Osteoblast (primary cell): ENCODE measurements around the gene LRRTM4. TPM values are rescaled to one million over a fixed set of nuclear protein-coding genes. Genes with fewer than 3 reads are reported as not detected.

Source experiments
- DNase-seq: peaks from one replicate; pipeline ENCODE4 v3.0.0; 2011; ENCODE audit warnings: low spot score, mixed read lengths; ENCODE audit not compliant: insufficient read length; ENCODE audit errors: missing footprints
- H2AFZ ChIP-seq: 2 replicates; pipeline ENCODE4 v1.6.0; 2011; ENCODE audit warnings: mild to moderate bottlenecking, low read length
- H3K27ac ChIP-seq: 2 replicates; pipeline ENCODE4 v1.5.1; 2011; ENCODE audit warnings: mild to moderate bottlenecking, low read depth, low read length, moderate library complexity
- H3K27me3 ChIP-seq: 2 replicates; pipeline ENCODE4 v1.6.0; 2012; ENCODE audit warnings: mild to moderate bottlenecking, control low read depth, inconsistent platforms, low read length, moderate library complexity; ENCODE audit not compliant: insufficient read depth
- H3K36me3 ChIP-seq: 2 replicates; pipeline ENCODE4 v1.5.1; 2011; ENCODE audit warnings: mild to moderate bottlenecking, low read length, control low read depth, moderate library complexity; ENCODE audit not compliant: insufficient read depth
- H3K4me1 ChIP-seq: 2 replicates; pipeline ENCODE4 v1.5.1; 2011; ENCODE audit warnings: mild to moderate bottlenecking, low read length, control low read depth, moderate library complexity; ENCODE audit not compliant: insufficient read depth
- H3K4me2 ChIP-seq: 2 replicates; pipeline ENCODE4 v1.6.0; 2011; ENCODE audit warnings: mild to moderate bottlenecking, low read length; ENCODE audit not compliant: insufficient read depth
- H3K4me3 ChIP-seq: fragments of 200-600 bp; sonication (generic); 3 replicates; pipeline ENCODE4 v1.5.1; 2012; ENCODE audit warnings: mild to moderate bottlenecking, low read length, inconsistent platforms; ENCODE audit not compliant: insufficient read depth
- H3K79me2 ChIP-seq: 2 replicates; pipeline ENCODE4 v1.6.0; 2012; ENCODE audit warnings: mild to moderate bottlenecking, low read length, control low read depth, inconsistent platforms; ENCODE audit not compliant: insufficient read depth
- H3K9me3 ChIP-seq: 2 replicates; pipeline ENCODE4 v1.5.1; 2011; ENCODE audit warnings: low read depth, low read length, control low read depth
- H4K20me1 ChIP-seq: 2 replicates; pipeline ENCODE4 v1.6.0; 2012; ENCODE audit warnings: mild to moderate bottlenecking, low read length, control low read depth; ENCODE audit not compliant: insufficient read depth
- CTCF ChIP-seq: IDR thresholded peaks from 2 replicates; pipeline ENCODE4 v1.5.1; 2011; ENCODE audit warnings: mild to moderate bottlenecking, low read depth, low read length, moderate library complexity; ENCODE audit errors: extremely low read depth
- total RNA-seq: library from RNA; depleted of rRNA; stranded (reverse); fragments of >200 nt; gene quantifications from 2 replicates; pipeline ENCODE4 v1.2.3, GENCODE V29; 2012

LRRTM4 gene
- total RNA-seq, 1 donor = not detected

- no peak overlapping the region for H2AFZ ChIP-seq
- DNase-seq = no peak
- no peaks in the 10 kb centered on the region for H3K36me3 ChIP-seq
- no peaks in the 10 kb centered on the region for H3K79me2 ChIP-seq
- H3K27me3 ChIP-seq = no peaks in the 10 kb centered on the region
- no peak overlapping the region for H3K4me3 ChIP-seq
- no peak for TF ChIP-seq CTCF
- no peak overlapping the region for H3K4me2 ChIP-seq
- no peaks in the 10 kb centered on the region for H3K9me3 ChIP-seq
- no peaks in the 10 kb centered on the region for H3K4me1 ChIP-seq
- H3K27ac ChIP-seq = no peak overlapping the region
- H4K20me1 ChIP-seq = no peaks in the 10 kb centered on the region
Measured at GRCh38 chr2:77507657-77508056, 14.5 kb downstream of the LRRTM4 start.

GRCh38 chr2:77488141-77488540 lies 34.0 kb downstream of the LRRTM4 start:
- Histone ChIP-seq H3K36me3 (no peaks in the 10 kb centered on the region), H3K27me3 (no peaks in the 10 kb centered on the region), H3K4me3 (no peak overlapping the region), H3K4me2 (no peak overlapping the region), H4K20me1 (no peaks in the 10 kb centered on the region), H3K79me2 (no peaks in the 10 kb centered on the region), H2AFZ (no peak overlapping the region), H3K4me1 (no peaks in the 10 kb centered on the region), H3K27ac (no peak overlapping the region), H3K9me3 (no peaks in the 10 kb centered on the region)
- DNase-seq = no peak
- no peak for TF ChIP-seq CTCF

- peak; percentile 14 for DNase-seq
- no peak for TF ChIP-seq CTCF
- H3K4me1 ChIP-seq = no peaks in the 10 kb centered on the region
Measured at GRCh38 chr2:77487074-77487803, 34.9 kb downstream of the LRRTM4 start.

GRCh38 chr2:77484026-77484425 lies 38.1 kb downstream of the LRRTM4 start:
- Histone ChIP-seq H3K4me3 (no peak overlapping the region), H3K4me1 (no peaks in the 10 kb centered on the region), H2AFZ (no peak overlapping the region), H3K27ac (no peak overlapping the region), H3K79me2 (no peaks in the 10 kb centered on the region), H3K9me3 (no peaks in the 10 kb centered on the region), H3K4me2 (no peak overlapping the region), H3K36me3 (no peaks in the 10 kb centered on the region), H3K27me3 (no peaks in the 10 kb centered on the region), H4K20me1 (no peaks in the 10 kb centered on the region)
- TF ChIP-seq CTCF = no peak
- DNase-seq = peak; percentile 44

More at GRCh38 chr2:77487074-77487803, 34.9 kb downstream of the LRRTM4 start:
- Histone ChIP-seq H3K27me3 (no peaks in the 10 kb centered on the region), H3K79me2 (no peaks in the 10 kb centered on the region), H3K27ac (no peak overlapping the region), H3K9me3 (no peaks in the 10 kb centered on the region), H3K36me3 (no peaks in the 10 kb centered on the region), H4K20me1 (no peaks in the 10 kb centered on the region), H3K4me3 (no peak overlapping the region), H2AFZ (no peak overlapping the region), H3K4me2 (no peak overlapping the region)
